ENCODE results near the gene BACH1. TPM values are rescaled to one million over a fixed set of nuclear protein-coding genes. Genes with fewer than 3 reads are reported as not detected.

The BACH1 gene
- polyA plus RNA-seq, 1 of the 3 experiments (the other 2 are of a cell fraction), result 18.1 TPM

GRCh38 chr21:29313662-29314408 lies 15.1 kb downstream of the BACH1 start:
- TF ChIP-seq TAF1 (IDR thresholded peaks at IDR 0.05; ENCODE audit: borderline replicate concordance, low read depth, low read length) (no peak), SMC3 (IDR thresholded peaks at IDR 0.05; ENCODE audit: low read depth, low read length) (no peak), YY1 (IDR thresholded peaks at IDR 0.05; ENCODE audit: low read depth) (no peak), MXI1 (IDR thresholded peaks at IDR 0.05; ENCODE audit: low read depth, low read length) (no peak), RXRA (IDR thresholded peaks at IDR 0.05; ENCODE audit: borderline replicate concordance, low read depth) (no peak), TEAD4 (IDR thresholded peaks at IDR 0.05; ENCODE audit: borderline replicate concordance, insufficient read depth) (no peak), POLR2AphosphoS5 (IDR thresholded peaks at IDR 0.05; ENCODE audit: low read depth, low read length) (no peak), TCF12 (IDR thresholded peaks at IDR 0.05) (no peak), EP300 (IDR thresholded peaks at IDR 0.05; ENCODE audit: borderline replicate concordance in 1 of 2, low read depth in 1 of 2, low read length in 1 of 2) (no peak), NFIC (IDR thresholded peaks at IDR 0.05; ENCODE audit: borderline replicate concordance) (no peak), MEF2A (IDR thresholded peaks at IDR 0.05; ENCODE audit: borderline replicate concordance, low read depth) (no peak), EZH2phosphoT487 (IDR thresholded peaks at IDR 0.05; ENCODE audit: borderline replicate concordance, low read depth) (no peak), RCOR1 (IDR thresholded peaks at IDR 0.05; ENCODE audit: low read length) (no peak)
- TF ChIP-seq, protein P1, sequence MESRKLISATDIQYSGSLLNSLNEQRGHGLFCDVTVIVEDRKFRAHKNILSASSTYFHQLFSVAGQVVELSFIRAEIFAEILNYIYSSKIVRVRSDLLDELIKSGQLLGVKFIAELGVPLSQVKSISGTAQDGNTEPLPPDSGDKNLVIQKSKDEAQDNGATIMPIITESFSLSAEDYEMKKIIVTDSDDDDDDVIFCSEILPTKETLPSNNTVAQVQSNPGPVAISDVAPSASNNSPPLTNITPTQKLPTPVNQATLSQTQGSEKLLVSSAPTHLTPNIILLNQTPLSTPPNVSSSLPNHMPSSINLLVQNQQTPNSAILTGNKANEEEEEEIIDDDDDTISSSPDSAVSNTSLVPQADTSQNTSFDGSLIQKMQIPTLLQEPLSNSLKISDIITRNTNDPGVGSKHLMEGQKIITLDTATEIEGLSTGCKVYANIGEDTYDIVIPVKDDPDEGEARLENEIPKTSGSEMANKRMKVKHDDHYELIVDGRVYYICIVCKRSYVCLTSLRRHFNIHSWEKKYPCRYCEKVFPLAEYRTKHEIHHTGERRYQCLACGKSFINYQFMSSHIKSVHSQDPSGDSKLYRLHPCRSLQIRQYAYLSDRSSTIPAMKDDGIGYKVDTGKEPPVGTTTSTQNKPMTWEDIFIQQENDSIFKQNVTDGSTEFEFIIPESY (IDR thresholded peaks at IDR 0.05; ENCODE audit: borderline replicate concordance, low read depth), result no peak
- H3F3A ChIP-seq (replicated peaks; ENCODE audit: insufficient read depth), result peaks cover 6% of the 10 kb centered on the region
- 96% methylated on average over 2 of the region's 2 CpGs for WGBS (ENCODE audit: low lambda C conversion rate)
- ChIA-PET POLR2A (no interaction called here), CTCF (interaction anchor here (1.1 to 1.5 kb wide), 4 partner anchors 11 to 162 kb away, joined by 3 to 6 read pairs (median 3); no protein-coding TSS in a partner anchor)
- no peaks in the 10 kb centered on the region for H3K9me2 ChIP-seq
- H3K4me3 ChIP-seq (ENCODE audit: low read depth in 2 of 2, low read length in 1 of 2), result no peak overlapping the region
- no peaks in the 10 kb centered on the region for H3K9me3 ChIP-seq
- H3K27ac ChIP-seq (ENCODE audit: low read depth in 2 of 2, low read length in 1 of 2), result peak overlapping the region in 1 of 2 experiments; percentile 28; a peak in 1 of 4 replicates
- H3K9ac ChIP-seq, result no peak overlapping the region
- H3K4me1 ChIP-seq (ENCODE audit: control insufficient read depth in 1 of 2, insufficient read depth in 2 of 2, low read depth in 1 of 2, low read length in 1 of 2), result peaks cover 9 to 41% of the 10 kb centered on the region in 2 experiments; a peak in 3 of 4 replicates
- peaks cover 100% of the 10 kb centered on the region for H4K20me1 ChIP-seq (ENCODE audit: insufficient read depth)
- no peaks in the 10 kb centered on the region for H3K27me3 ChIP-seq (ENCODE audit: insufficient read depth)
- H3K4me2 ChIP-seq, result 0 out of 2 replicates have a peak overlapping the region, but pooled peaks have one; percentile 8
- peaks cover 0 to 43% of the 10 kb centered on the region in 2 experiments for H3K36me3 ChIP-seq (replicated peaks in 1 of 2; ENCODE audit: control insufficient read depth in 1 of 2, insufficient read depth in 2 of 2, low read length in 1 of 2)
- DNase-seq, result no peak
- peaks cover 100% of the 10 kb centered on the region for H3K79me2 ChIP-seq (ENCODE audit: insufficient read depth)
- H2AFZ ChIP-seq (ENCODE audit: low read depth), result no peak overlapping the region

GRCh38 chr21:29315131-29315749 lies 16.5 kb downstream of the BACH1 start:
- Histone ChIP-seq H3K79me2 (ENCODE audit: insufficient read depth) (peaks cover 100% of the 10 kb centered on the region), H3F3A (replicated peaks; ENCODE audit: insufficient read depth) (peaks cover 6% of the 10 kb centered on the region), H3K4me1 (ENCODE audit: control insufficient read depth in 1 of 2, insufficient read depth in 2 of 2, low read depth in 1 of 2, low read length in 1 of 2) (peaks cover 9 to 44% of the 10 kb centered on the region in 2 experiments; a peak in 3 of 4 replicates), H3K27me3 (ENCODE audit: insufficient read depth) (no peaks in the 10 kb centered on the region), H3K9me3 (no peaks in the 10 kb centered on the region), H3K36me3 (replicated peaks in 1 of 2; ENCODE audit: control insufficient read depth in 1 of 2, insufficient read depth in 2 of 2, low read length in 1 of 2) (peaks cover 0 to 34% of the 10 kb centered on the region in 2 experiments), H3K9ac (no peak overlapping the region), H3K4me2 (peak overlapping the region; percentile 14; the same call in 1 of the 2 replicates), H3K4me3 (ENCODE audit: low read depth in 2 of 2, low read length in 1 of 2) (no peak overlapping the region), H4K20me1 (ENCODE audit: insufficient read depth) (peaks cover 100% of the 10 kb centered on the region), H3K9me2 (no peaks in the 10 kb centered on the region), H2AFZ (ENCODE audit: low read depth) (no peak overlapping the region), H3K27ac (ENCODE audit: low read depth in 2 of 2, low read length in 1 of 2) (peak overlapping the region in 1 of 2 experiments; percentile 28; a peak in 2 of 4 replicates)
- ChIA-PET POLR2A (no interaction called here), CTCF (interaction anchor here (0.5 to 1.5 kb wide), 3 partner anchors 13 to 1865 kb away, joined by 3 to 6 read pairs (median 3); no protein-coding TSS in a partner anchor)
- DNase-seq, result no peak
- WGBS (ENCODE audit: low lambda C conversion rate), result 77% methylated on average over 2 of the region's 2 CpGs
- TF ChIP-seq POLR2AphosphoS5 (IDR thresholded peaks at IDR 0.05; ENCODE audit: low read depth, low read length) (no peak), YY1 (IDR thresholded peaks at IDR 0.05; ENCODE audit: low read depth) (no peak), RFX5 (IDR thresholded peaks at IDR 0.05; ENCODE audit: low read length) (no peak), RCOR1 (IDR thresholded peaks at IDR 0.05; ENCODE audit: low read length) (no peak), NFIC (IDR thresholded peaks at IDR 0.05; ENCODE audit: borderline replicate concordance) (no peak), EP300 (IDR thresholded peaks at IDR 0.05; ENCODE audit: borderline replicate concordance in 1 of 2, low read depth in 1 of 2, low read length in 1 of 2) (no peak), MEF2A (IDR thresholded peaks at IDR 0.05; ENCODE audit: borderline replicate concordance, low read depth) (no peak), GABPA (IDR thresholded peaks at IDR 0.05; ENCODE audit: low read depth) (no peak), TEAD4 (IDR thresholded peaks at IDR 0.05; ENCODE audit: borderline replicate concordance, insufficient read depth) (no peak), CTCF (IDR thresholded peaks at IDR 0.05) (no peak), FOXM1 (IDR thresholded peaks at IDR 0.05; ENCODE audit: low read depth) (no peak)
